ENCODE measurements around the gene LPP. TPM values are rescaled to one million over a fixed set of nuclear protein-coding genes. Genes with fewer than 3 reads are reported as not detected.
A peak's percentile ranks its signal among the peaks of the same experiment; 100 is the strongest.

The LPP gene
- total RNA-seq, 1 donor from 2014 or later: 109 TPM

DNA sequence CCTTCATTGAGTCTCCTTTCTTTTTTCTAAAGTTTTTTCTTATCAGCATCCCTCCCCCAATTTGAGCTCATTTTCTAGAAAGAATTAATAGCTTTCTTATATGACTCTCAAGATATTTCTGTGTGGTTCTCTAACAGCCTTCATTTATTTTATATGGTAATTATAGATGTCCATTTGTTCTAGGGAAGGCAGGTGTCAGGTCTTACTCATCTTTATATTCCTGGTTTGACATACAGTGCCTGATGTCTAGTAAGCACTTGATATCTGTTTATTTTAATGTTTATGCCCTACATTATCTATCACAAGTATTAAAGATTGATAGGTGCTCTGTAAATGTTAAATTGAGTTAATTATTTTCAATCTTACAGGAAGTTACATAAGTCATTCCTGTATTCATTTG, 591.1 kb downstream of the LPP start:
- DNase-seq: no peak
- ATAC-seq: no peak
- intact Hi-C loops (cut with micrococcal nuclease): no loop called here

DNA sequence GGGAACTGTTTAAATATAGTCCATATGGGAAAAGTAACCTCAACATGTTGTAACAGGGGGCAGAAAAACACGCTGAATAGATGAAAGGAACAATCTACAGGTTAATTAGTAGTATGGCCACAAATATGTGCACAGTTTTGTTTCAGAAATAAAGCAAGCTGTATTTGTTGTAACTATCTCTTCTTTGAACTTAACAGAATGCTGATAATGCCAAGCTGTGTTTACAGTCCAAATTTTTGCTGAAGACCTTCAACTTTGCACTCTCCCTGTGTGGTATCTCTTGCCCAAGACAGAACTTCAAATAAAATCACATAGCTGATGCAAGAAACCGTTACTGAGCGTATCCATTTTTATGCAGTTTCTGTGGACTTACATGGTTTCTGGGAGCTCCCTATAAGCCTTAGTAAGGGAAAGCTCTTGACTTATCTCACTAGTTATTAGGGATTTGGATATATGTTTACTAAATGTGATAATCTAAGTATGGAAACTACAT, 592.4 kb downstream of the LPP start:
- DNase-seq: no peak
- no peak for ATAC-seq
- intact Hi-C loops (cut with micrococcal nuclease): no loop called here

DNA sequence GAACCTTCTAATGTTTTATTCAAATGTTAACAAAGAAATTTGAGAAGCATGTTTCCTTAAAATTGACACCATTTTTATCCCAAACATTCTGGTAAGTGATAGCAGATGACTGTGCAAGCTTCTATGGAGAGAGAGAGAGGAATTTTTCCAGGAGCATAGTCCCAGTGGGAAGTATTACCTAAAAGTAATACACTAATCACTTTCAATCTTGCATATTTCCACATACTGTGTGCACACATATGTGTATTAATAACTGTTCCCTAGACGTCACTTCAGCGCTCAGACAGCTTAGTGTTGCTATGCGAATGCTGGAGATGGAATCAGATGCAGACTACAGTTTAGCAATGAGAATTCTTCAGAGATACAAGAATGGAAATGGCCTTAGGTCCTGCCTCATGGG, 593.5 kb downstream of the LPP start:
- intact Hi-C loops (cut with micrococcal nuclease): no loop called here
- ATAC-seq (no peak), DNase-seq (no peak)

GRCh38 chr3:188749010-188749617, 595.2 kb downstream of the LPP start:
- DNase-seq: no peak
- intact Hi-C loops (cut with micrococcal nuclease): no loop called here
- ATAC-seq: no peak

DNA sequence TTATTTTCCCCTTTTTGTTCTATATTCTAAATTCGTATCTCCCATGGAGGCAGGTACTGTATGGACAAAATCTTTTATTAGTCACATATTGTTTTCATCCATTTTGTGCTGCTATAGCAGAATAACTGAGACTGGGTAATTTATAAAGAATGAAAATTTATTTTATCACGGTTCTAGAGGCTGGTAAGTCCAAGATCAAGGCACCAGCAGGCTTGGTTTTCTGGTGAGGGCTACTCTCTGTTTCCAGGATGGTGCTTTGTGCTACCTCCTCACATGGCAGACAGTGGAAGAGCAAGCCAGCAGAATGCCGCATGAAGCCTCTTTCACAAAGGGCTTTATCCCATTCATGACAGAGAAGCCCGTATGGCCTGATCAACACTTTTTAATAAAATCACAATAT, 595.9 kb downstream of the LPP start:
- intact Hi-C loops (cut with micrococcal nuclease): no loop called here
- ATAC-seq (no peak), DNase-seq (no peak)

GRCh38 chr3:188750617-188751016, 596.7 kb downstream of the LPP start:
- DNase-seq (no peak), ATAC-seq (no peak)
- intact Hi-C loops (cut with micrococcal nuclease): no loop called here

- no peak for DNase-seq
- ATAC-seq: no peak
- intact Hi-C loops (cut with micrococcal nuclease): no loop called here
Observed at GRCh38 chr3:188752850-188753249, 598.9 kb downstream of the LPP start.

DNA sequence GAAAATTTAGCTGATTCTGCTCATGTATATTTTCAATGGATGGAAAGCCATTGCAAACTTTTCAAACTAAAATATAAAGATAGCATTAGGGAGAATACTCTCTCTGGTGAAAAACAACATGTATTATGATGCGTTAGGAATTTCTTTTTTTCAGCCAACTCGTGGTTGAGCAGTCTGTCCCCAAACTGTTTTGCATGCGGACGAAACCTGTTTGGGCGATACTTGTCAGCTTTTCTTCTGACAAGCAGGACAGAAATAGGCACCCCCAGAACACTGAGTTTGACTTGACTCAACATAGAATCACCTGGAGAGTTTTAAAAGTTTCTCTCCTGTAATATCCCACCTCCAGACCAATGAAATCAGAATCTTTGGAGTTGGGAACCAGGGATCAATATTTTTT, 600.3 kb downstream of the LPP start:
- intact Hi-C loops (cut with micrococcal nuclease): no loop called here

GRCh38 chr3:188756241-188756640, 602.3 kb downstream of the LPP start:
- ATAC-seq (no peak), DNase-seq (no peak)
- intact Hi-C loops (cut with micrococcal nuclease): no loop called here

More for the DNA sequence above, 600.3 kb downstream of the LPP start:
- ATAC-seq: no peak
- DNase-seq: no peak

DNA sequence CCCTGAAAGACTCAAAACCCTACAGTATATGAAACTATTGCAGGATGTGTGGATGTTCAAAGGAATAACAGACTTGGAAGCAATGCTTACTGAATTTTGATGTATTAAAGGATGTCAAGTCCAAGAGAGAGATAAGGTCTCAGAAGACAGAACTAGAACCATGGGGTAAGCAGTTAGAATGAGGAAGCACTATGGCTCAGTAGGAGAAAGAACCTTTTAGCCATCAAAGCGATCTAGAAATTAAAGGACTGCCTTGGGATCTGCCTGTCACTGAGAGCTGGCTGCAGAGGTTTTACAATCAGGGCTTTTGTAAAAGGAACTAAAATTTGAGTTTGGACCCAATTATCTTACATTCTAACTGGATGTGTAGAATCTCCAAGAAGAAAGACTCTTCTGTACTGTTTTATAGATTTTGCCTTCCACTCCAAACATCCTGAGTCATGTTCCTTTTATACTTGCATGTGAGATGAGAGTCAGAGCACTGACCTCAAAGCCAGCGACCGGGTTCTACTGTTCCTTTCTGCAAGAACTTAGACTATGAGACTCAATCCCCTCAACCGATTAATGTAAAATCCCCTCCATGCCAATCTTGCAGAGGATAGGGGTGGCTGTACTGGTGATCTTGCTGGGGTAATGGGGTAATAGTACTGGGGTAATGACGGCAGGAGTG, 605.5 kb downstream of the LPP start:
- DNase-seq (no peak), ATAC-seq (peak; percentile 21)
- intact Hi-C loops (cut with micrococcal nuclease): no loop called here

GRCh38 chr3:188760408-188760807, 606.5 kb downstream of the LPP start:
- no peak for DNase-seq
- no peak for ATAC-seq
- intact Hi-C loops (cut with micrococcal nuclease): no loop called here

GRCh38 chr3:188761439-188761838, 607.5 kb downstream of the LPP start:
- no peak for DNase-seq
- intact Hi-C loops (cut with micrococcal nuclease): no loop called here

DNA sequence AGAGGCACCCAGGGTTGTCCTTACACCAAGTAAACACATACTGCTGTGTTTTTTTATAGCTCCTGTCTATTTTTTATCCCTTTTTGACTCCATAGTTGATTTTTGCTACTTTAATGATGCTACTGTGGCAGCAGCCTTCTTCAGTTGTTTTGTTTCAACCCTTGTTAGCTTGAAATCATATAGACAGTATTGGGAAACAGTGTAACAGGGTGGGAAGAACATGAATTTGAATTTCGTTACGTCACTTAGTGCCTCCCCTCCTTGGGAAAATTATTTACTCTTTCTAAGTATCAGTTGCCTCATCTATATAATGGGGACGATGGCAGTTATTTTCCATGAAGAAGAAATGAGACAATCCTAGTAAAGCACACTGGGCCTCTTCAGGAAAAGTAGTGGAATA, 608.0 kb downstream of the LPP start:
- intact Hi-C loops (cut with micrococcal nuclease): no loop called here
- DNase-seq: no peak
- no peak for ATAC-seq

More at GRCh38 chr3:188761439-188761838, 607.5 kb downstream of the LPP start:
- ATAC-seq: no peak

GRCh38 chr3:188764609-188765008, 610.7 kb downstream of the LPP start:
- intact Hi-C loops (cut with micrococcal nuclease): no loop called here
- DNase-seq: no peak
- peak; percentile 51 for ATAC-seq

DNA sequence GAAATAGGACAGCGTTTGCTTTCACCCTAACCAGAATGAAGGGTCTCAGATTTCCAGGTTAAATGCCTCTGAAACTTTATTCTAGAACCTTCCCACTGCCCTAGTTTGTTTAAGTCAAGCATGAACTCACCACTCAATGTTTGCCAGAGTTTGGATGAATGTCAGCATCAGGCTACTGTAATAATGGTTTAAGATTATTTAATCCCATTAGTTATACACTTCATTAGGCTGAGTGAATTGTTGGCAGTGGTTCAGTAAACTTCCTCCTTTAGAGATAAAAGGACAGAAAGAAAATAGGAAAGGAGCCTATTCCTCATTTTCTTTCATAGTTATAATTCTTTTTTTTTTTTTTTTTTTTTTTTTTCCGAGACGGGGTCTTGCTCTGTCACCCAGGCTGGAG, 615.9 kb downstream of the LPP start:
- ATAC-seq (no peak), DNase-seq (no peak)
- intact Hi-C loops (cut with micrococcal nuclease): no loop called here

DNA sequence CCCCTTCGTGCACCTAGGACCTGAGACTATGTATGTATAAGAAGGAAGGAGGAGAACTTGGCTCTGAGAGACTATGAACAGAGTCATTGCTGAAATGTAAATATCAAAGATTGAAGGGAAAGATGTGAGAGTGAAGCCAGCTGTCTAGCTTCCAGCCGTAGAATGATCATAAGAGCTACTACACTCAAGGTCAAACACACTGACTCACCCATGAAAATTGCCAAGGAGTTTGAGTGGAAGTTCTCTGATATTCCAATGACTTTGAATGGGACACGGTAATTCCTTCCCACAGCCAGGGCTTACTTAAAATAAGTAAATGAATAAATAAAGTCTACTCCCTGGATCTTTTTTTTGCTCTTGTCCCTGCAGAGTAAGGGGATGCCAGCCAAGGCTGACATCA, 618.9 kb downstream of the LPP start:
- ATAC-seq (peak; percentile 76), DNase-seq (no peak)
- intact Hi-C loops (cut with micrococcal nuclease): no loop called here

- ATAC-seq (no peak), DNase-seq (no peak)
- intact Hi-C loops (cut with micrococcal nuclease): no loop called here
Observed at GRCh38 chr3:188775412-188775811, 621.5 kb downstream of the LPP start.

DNA sequence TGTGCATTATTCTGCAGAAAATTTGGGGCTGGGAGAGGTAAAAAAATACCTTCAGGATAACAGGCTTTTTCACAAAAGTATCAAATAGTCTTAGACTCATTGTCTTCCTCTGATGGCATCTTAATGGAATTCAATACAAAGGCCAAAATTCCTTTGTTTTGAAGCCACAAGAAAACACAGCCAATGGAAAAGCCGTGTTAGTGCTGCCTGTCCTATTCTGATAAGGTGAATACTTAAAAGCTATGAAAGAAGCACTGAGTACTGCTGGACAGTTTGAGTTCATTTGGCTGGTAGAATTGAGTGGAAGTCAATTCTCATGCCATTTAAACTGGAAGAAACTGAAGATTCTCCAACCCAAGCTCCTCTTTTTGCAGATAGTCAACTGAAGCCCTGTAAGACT, 622.5 kb downstream of the LPP start:
- intact Hi-C loops (cut with micrococcal nuclease): no loop called here
- DNase-seq (no peak), ATAC-seq (no peak)

DNA sequence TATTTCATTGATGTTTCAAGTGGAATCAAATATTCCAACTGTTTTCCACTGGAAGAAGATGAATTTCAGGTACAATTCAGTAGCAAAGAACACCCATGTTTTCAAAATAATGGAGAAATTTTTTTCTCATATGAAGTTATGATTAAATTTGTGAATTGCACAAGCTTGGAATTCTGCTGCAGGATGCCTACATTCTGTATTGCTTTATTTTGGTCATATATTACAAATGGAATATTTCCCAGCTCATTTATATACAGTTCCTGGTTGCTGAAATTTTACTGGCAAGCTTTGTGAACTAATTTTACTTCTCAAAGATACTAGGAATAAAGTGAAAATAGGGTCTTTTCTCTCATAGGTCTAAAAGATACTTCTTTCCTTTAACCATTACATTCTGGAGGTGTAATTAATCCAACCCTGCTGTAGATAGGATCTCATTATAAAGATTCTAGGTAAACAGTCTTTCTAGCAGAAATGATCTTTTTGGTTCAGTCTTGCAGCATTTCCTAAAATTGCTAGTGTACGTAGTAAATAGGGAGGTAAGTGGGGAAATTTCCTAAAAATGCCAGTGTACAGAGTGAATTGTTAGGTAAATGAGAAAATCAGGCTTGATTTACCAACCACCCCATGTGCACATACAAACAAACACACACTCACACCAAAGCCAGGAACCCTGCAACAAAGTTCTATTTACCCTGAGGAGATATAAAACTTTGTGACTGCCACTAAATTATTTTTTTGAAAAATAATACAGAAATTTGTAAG, 624.3 kb downstream of the LPP start:
- ATAC-seq (no peak), DNase-seq (no peak)
- intact Hi-C loops (cut with micrococcal nuclease): no loop called here

DNA sequence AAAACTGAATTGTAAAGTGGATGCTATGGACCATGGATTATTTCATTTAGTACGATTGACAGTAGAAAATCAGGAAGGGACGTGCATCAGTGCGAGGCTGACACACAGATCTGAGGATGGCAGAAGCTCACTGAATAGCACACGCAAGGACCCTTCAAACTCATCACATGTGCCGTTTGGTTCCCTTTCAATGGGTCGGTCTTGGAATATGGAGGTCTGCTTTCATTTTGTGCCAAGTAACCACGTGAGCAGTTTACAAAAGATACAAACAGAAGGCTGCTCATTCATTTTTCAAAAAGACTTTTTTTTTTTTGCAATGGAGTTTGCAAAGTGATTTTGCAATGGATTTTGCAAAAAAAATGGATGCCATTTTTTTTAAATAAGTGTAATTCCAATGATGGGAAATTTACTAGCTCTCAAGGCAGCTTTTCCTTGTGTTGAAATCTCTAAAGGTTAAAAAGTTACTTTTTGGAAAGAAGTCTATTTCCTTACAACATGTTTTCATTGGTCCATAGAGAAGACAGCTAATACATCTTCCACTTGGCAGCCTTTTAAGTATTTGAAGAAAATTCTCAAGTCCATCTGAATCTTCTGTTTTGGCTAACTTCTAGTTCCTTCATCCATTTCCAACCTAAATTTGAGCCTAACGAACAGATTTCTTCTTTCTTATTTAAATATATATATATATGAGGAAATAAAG, 625.5 kb downstream of the LPP start:
- DNase-seq: no peak
- peak; percentile 26 for ATAC-seq
- intact Hi-C loops (cut with micrococcal nuclease): no loop called here

Data from left ventricle myocardium superior (tissue), 1 donor.